Right forelimb (tissue), 1 donor: ENCODE results near the gene SFMBT2.
A peak's percentile ranks its signal among the peaks of the same experiment; 100 is the strongest.

Source experiments
- DNase-seq: peaks from one replicate; pipeline ENCODE4 v3.0.0-alpha.2; 2018

Gene SFMBT2

DNA sequence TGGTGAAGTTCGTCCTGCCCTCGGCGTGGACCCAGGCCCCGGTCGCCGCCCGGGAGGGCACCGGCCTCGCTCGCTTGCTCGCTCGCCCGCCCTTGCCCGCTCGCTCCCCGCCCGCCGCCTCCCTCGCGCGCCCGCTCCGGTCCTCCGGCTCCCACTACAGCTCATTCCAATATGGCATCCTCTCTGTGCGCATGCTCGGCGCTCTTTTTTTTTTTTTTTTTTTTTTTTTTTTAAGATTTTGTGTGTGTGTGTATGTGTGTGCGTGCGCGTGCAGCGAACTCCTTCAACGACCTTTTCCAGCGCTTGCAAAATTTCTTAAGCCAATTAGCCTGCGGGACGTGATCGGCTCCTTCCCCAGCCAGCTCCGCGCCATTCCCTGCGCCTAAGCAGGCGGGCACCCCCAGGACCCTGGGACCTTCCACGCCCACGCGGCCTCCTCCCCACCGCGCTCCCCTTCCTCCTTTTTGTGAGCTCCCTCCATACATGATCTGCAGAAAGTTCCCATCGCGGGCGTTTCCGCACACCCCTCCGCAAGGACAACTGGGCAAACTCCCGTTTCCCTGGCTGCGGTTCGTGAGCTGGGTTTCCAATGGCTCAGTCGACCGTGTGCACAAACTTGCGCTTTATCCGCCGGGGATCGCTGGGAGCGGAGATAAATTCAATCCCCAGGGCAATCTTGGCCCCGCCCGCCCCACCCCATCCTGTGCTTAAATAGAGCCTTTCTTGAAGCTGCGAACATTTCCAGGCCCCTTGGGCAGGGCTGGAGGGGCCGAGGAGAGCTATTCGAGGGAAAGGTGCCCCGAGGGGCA lies at the start of gene SFMBT2:
Gene SFMBT2 (minus strand): TSS at position 173 of the 809 bp plus-strand sequence. CDS start 29,136 bp downstream, outside the sequence.
- DNase-seq = peak; percentile 82

DNA sequence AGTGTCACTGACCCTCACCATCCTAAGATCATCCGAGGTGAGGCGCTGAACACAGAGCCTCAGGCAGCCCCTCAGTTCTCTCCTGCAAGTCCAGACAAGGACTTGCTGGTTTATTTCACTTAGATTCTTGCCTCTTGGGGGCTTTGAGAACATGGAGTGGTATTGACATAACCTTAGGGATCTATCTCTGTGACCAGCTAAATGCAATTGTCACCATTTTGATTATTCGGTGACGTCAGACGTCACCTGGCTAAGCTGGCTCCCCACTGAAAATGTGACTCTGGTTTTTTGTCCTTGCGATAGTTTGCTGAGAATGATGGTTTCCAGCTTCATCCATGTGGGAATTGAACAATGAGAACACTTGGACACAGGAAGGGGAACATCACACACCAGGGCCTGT lies 49.2 kb upstream of the SFMBT2 start:
- DNase-seq = no peak

DNA sequence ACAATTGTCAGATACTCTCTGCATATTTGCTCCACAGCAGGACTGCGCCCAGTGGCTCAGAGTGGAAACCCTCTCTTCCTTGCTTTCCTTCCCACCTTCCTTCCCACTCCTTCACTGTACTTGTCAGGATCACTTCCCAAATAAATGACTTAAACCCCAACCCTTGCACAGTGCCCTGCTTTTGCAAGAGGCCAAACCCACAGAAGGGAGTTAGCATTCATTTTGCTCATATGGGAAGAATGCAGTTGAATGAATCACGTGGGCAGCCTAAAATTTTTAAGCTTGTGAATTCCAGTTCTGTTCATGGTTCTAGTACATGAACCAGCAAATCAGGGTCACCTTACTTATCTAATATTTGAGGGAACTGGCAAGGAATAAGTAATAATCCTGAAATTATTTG lies 47.7 kb upstream of the SFMBT2 start:
- no peak for DNase-seq

DNA sequence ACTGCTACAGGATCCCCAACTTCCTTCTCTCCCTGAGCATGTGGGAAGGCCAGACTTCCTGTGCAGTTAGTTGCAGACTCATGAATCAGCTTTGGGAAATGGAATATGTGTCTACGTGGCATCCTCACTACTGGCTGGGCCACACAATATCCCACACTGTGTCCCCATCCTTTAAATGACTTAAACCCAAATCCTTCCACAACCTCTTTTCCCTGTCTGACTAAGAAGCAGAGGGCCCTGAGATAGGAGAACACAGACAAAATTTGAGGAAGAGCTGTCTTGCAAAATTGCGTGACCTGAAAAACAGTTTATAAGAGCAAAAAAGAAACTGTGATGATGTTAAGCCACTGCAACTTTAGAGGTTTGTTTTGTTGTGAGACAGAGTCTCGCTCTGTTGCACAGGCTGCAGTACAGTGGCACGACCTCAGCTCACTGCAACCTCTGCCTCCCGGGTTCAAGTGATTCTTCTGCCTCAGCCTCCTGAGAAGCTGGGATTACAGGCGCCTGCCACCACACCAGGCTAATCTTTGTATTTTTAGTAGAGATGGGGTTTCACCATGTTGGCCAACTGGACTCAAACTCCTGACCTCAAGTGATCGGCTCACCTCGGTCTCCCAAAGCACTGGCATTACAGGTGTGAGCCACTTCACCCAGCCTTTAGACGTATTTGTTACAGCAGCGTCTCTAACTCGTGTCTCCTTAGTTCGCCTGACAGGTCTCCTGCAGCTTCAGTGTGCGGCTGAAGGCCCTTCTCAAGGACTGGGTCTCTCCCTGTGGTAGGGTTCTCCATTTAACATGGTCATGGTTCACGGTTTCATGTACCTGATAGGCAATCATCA lies 46.9 kb upstream of the SFMBT2 start:
- DNase-seq = no peak

DNA sequence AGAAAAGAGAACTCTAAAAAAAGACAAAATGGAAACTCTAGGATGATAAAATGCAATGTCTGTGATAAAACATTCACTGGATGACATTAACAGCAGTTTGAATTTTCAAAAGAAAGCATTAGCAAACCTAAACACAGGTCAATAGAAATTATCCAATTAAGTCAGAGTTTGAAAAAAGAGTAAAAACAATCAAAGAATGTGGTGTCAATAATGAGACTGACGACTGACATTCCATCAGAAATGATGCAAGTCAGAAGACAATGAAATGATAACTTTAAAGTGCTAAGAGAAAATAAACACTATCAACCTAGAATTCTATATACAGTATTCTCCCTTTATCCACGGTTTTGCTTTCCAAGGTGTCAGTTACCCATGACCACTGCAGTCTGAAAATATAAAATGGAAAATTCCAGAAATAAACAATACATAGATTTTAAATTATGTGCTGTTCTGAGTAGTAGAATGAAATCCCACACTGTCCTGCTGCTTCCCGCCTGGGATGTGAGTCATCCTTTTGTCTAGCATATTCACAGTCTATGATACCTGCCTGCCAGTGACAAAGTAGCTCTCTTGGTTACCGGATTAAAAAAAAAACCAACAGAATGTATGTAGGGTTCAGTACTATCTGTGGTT lies 38.3 kb upstream of the SFMBT2 start:
- no peak for DNase-seq

DNA sequence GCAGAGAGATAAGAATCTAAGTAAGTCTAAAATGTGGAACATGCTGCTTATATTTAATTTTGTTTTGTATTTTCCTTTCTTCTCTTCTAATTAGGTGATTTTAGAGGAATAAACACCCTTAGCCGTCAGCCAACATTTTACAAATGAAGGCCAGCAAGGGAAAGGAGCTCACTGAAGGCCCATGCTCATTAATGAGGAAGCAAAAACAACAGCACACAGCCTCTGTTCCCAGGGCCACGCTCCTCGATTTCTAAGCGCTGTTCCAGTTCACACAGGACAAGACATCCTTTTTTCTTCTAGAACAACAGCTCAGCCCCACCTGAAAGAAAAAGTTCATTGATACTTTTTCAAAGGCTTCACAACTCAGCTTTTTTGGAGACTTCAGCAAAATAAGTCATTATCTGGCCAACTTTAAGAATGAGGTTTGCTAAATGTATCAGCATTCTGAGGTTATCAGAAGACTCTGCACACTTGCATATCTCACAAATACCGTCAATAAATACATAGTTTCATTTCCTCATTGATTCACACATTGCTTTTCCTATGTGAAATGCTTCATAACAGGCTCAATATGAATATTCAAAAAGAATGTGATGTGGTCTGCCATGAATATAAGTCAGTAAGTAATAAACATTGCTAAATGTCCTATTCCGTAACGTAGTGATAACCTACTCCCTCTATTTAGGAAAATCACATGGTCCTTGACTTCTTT lies 34.8 kb upstream of the SFMBT2 start:
- DNase-seq = no peak

DNA sequence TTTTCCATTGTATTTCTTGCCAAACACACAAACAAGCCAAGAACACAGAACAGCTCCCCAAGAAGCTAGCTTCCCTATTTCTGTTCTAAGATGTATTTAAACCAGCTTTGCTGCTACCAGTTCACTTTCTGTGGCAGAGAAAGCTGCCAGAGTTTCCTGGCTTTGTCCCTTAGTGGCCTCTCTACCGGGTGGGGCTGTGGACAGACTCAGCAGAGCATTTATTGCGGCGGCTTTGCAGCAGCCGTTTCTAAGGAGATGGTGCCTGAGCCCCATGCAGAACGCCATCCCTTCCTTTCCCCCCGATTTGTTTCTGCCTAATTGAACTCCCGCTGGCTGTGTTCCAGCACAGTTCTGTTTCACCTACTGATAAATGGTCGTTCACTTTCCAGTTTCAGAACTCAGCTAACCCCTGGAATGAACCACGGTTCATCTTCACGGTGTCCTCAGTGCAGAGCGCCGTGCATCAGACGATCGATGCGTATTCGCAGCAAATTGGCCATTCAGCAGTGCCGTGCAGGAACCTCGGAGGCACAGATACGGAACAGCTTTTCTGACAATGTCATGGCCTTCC lies 33.8 kb upstream of the SFMBT2 start:
- no peak for DNase-seq

DNA sequence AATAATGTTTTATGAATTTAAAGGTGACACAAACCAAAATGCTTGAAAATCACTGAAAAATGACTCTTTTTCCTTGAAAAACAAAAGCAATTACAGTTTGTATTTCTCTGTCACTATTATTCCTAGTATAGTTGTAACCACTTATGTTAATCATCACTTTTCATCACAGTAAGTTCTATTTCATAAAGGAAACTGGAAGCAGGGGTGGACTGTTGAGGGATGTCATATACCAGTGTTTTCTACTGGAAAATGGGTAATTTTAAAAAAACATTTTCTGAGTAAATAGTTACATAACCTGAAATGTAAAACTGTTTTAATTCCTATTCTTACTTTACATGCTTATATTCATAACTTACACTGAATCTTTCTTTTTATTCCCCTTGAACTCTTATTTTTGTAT lies 32.2 kb upstream of the SFMBT2 start:
- no peak for DNase-seq

DNA sequence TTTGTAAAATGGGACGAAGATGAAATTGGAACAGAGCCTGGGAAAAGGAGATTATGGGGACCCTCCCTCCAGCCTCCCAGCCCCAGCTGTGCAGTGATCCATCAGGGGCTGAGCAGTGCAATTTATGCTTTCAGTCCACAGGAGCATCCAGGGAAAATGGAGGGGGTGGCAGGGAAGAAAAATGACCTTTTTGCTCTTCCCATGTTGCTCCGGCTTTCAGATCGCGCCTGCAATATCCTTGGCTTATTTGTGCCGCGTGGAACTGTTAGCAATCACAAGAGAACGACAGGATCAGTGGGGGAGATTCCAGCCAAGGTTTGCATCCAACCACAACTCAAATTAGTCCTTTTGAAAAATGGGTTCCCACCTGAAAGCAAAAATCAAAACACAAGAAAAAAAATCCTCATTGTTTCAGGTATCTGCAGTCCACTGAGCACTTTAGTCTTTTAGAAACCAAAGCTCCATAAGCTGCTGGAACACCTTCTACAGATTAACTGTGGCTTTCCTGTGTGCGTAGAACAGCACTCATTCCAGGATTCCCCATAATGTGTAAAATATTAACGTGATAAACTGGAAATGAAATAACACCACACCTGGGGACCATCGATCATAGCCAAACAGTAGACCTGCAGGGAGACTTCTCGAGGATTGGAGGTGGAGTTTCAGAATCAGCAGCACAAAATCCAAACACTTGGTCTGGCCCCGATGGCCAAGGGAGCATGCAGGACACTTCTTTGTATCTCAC lies 30.7 kb upstream of the SFMBT2 start:
- no peak for DNase-seq

DNA sequence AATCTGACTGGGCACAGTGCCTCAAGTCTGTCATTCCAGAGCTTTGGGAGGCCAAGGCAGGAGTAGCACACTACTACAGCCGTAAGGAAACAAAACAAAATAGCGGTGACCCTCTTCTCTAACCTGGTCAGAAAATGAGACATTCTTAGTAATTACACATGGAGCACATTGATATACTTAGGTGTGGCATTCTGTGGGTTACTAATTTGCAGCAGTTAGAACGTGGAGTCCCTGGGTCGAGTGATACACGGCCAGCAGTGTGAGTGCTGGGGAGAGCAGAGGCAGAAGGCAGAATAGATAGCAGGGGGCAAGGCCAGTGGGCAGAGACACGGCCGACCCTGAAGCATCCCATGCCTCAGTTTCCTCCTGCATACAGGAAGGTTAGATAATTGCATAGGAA lies 28.9 kb upstream of the SFMBT2 start:
- no peak for DNase-seq

DNA sequence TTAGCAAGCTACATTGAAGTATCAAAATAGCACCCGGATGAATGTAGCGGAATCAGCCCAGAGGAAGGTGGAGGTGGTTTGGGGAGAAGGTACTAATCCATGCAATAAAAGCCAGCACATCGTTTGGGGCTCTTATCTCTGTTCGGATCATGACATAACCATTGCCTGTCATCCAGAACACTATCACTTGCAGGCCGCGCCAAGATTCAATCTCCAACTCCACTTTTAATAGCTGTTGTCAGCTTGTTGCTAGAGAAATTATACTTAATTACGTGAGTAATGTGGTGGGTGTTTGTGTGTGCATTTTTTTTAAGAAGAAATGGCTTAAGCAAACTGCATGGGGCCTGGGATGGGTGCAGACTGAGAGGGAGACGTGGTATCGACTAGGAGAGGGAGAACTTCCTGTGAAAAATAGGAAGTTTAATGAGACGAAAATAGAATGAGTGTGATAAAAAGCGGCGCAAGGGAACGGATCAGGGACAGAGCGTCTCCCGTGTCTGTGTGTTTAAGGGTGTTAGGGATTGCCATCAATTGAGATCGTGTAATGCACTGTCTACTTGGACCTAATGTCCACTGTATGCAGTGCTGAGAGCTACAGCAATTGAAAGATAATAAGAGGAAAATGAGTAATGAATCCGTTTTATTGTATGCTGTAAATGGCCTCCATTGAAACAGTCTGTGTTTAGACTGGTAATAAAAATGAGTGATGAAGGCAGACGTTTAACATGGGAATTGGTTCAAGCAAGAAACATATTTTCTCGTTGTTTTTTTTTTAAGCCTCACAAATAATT lies 27.6 kb upstream of the SFMBT2 start:
- DNase-seq = no peak

DNA sequence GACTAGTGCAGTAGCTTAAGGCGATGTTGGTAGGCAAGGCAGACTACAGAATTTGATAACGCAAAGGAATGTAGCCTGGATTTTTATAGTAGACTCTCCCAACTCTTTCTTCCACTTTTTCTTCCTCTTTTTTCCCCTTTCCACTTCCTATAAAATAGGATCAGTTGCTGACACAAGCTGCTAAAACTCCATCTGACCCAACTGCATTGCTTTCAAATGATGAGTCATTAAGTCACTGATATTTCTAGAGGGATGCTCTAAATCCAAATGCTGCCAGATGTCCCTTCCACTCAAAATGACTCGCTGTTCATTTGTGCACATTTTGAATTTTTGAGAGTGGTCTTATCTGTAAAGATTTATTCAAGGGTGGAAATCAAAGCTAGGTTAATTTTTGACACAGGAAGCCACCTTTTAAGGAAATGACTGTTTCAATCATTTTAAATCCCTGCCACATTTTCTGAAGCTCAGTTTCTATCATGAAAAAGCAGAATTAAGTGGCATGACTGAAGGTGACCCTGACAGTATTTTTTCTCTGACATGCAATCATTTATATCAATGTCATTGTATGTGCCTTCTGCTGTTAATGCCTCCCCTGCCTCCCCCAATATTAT lies 25.8 kb upstream of the SFMBT2 start:
- DNase-seq = no peak

DNA sequence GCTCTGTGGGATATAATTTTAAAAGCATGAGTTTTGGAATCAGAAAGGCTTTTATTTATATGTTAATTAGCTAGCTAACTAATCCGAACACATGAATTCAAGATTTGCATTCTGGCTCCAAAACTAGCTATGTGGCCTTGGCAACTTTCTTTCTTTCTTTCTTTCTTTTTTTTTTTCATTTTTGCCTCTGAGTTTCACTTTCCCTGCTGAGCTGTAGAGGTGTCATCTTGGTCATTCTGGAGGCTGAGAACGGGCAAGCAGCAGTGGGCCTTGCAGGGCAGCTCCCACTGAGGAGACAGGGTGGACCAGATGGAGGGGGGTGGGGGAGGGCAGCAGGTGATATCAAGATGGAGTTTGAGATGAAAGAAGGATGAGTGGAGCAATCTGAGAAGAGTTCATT lies 24.8 kb upstream of the SFMBT2 start:
- no peak for DNase-seq

DNA sequence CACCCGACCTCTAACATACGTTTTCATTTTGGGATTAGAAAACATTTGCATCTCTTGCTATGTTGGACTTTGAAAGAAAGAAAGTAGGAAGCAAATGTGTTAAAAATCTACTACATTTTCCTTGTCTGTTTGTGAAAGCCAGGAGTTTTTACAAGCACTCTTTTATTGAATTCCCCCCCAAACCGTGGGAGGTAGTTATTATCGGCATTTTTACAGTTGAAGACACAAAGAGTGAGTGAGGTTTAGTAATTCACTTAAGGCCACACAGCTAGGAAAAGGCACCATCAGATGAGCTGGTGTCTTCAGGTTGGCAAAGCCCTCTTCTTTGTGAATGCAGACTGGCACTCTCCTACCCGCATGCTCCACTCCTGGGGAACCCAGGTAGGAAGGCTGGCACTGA lies 23.5 kb upstream of the SFMBT2 start:
- DNase-seq = no peak

DNA sequence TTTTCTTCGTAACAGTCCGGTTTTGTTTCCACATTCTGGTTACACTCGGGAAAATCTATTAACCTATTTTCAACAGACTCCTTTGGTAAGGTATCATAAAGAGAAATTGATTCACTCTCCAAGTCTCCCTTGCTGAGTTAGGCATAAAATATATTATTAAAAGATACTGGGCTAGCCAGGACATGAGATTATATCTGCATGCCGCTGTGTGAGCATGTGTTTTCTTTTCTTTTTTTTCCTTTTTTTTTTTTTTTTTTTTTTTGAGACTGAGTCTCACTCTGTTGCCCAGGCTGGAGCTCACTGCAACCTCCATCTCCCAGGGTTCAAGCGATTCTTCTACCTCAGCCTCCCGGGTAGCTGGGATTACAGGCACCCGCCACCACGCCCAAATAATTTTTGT lies 23.0 kb upstream of the SFMBT2 start:
- DNase-seq = no peak

DNA sequence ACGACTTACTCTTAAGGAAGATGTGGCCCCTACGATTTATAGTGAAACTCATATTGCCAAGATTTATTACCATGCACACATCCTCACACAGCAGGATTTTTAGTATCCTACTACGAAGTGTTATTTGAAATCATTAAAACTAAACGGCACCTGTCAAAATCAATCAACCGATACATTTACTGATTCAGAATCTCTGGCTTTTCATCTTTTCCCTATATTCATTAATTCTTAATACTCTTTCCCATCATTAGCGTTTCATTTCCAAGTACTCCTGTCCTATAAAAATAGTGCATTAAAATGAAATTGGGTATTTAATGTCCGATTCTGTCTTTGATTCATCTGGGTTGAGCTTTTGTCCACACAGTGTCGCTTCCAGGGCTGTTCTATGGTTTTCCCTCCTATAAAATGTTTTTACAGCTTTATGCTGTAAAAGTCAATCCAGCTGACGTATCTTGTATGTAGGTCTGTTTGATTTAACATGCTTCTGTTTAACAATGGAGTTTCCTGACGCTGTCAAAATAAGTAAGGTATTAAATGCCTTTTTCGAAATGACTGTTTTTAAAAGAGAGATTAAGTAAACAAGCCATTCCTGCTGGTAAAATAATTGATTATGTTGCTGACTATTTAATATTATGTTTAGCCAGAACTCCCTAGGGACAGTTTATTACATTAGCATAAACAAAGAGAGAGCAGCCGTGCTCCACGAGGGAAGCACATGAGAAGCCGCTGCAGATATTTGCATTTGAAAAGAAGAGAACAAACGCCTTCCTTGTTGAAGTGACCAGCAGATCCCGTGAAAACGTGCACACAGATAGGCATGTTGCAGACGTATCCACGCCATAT lies 22.3 kb upstream of the SFMBT2 start:
- DNase-seq = no peak

DNA sequence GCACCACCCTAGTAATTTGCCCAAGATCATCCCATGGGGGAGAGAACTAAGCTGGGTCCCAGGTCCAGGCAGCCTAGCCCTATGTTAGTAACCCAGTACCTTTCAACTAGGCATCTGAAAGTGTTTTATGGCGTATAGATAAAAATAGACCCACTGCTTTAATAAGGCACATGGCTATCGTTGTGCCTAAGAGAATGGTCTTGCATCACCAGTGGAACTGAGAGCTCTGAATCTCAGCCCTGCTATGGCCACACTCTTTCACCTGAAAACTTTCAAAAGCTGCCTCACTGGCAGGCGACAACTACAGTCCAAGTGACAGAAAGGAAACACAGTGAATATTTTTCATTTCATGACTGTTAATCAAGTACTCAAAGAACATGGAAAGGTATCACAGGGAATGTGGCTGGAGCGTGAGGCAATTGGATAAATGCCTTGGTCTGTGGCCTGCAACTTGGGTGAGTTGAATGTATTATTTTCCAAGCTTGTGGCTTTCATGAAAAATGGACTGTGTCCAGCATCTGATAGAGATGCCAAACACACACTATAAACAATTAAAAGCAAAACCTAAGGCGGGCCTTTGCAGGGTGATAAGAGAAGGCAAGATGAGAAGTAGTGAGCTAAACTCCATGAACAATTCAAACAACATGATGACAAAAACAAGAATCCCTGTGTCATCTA lies 18.0 kb upstream of the SFMBT2 start:
- no peak for DNase-seq

DNA sequence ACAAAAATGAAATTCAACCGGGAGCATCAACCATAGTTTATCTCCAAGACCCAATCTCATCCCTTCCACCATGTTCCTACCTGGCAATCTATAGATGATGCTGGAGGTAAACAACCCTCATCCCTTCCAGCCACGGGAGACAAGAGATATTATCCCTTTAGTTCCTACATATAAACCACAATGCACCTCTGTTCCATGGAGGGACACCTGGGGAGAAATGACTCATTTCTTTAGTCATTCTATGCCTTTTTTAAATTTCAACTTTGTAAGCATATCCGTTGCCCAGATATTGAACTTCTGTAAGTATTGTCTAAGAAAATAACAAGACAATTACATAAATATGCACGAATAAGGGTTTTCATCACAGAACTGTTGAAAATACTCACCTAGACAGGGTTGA lies 15.5 kb upstream of the SFMBT2 start:
- no peak for DNase-seq

DNA sequence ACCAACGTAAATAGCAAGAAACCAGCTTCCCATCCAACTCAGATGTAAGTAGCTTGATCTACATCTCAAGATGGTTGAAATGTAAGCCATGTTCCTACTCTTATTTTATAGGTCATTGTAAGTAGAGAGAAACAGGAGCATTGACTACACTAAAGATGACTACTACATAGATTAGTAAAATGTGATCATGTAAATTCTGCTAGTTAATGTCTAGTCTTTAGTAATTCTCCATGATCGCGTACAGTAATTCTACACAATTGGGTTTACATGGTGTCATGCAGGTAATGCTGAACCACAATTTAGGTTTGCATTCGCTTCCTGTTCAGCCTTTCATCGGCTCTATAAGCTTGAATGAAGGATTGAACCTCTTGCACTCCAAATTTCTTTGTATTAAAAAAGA lies 14.9 kb upstream of the SFMBT2 start:
- DNase-seq = no peak
